ENCODE results near the gene THAP5.

THAP5 gene

GRCh38 chr7:108569381-108570145, at the start of gene THAP5, which contains the start of gene DNAJB9:
TSS of gene THAP5 (minus strand) at chr7:108569706. CDS start at chr7:108569569, 137 bp downstream.
TSS of gene DNAJB9 (plus strand) at chr7:108569874. CDS start at chr7:108571727, 1,853 bp downstream.
- DNase-seq (ENCODE audit: low spot score), result peak; percentile 100

GRCh38 chr7:108618056-108618455, 48.5 kb upstream of the THAP5 start:
- no peak for DNase-seq (ENCODE audit: low spot score)

GRCh38 chr7:108614896-108615295, 45.4 kb upstream of the THAP5 start:
- no peak for DNase-seq (ENCODE audit: low spot score)

- no peak for DNase-seq (ENCODE audit: low spot score)
These were observed 44.5 kb upstream of the THAP5 start for GRCh38 chr7:108613949-108614381.

GRCh38 chr7:108613147-108613948, 43.8 kb upstream of the THAP5 start:
- peak; percentile 49 for DNase-seq (ENCODE audit: low spot score)

- DNase-seq (ENCODE audit: low spot score), result no peak
These were observed 41.8 kb upstream of the THAP5 start for GRCh38 chr7:108611268-108611667.

- no peak for DNase-seq (ENCODE audit: low spot score)
These were observed 40.1 kb upstream of the THAP5 start for GRCh38 chr7:108609643-108610042.

GRCh38 chr7:108605559-108606201, 36.2 kb upstream of the THAP5 start:
- DNase-seq (ENCODE audit: low spot score), result no peak

- DNase-seq (ENCODE audit: low spot score), result no peak
These were observed 35.0 kb upstream of the THAP5 start for GRCh38 chr7:108604307-108605077.

GRCh38 chr7:108603656-108604306, 34.3 kb upstream of the THAP5 start:
- no peak for DNase-seq (ENCODE audit: low spot score)

- DNase-seq (ENCODE audit: low spot score), result no peak
These were observed 30.9 kb upstream of the THAP5 start for GRCh38 chr7:108600399-108600798.

GRCh38 chr7:108598914-108599580, 29.5 kb upstream of the THAP5 start:
- DNase-seq (ENCODE audit: low spot score), result no peak

- no peak for DNase-seq (ENCODE audit: low spot score)
These were observed 28.6 kb upstream of the THAP5 start for GRCh38 chr7:108598153-108598552.

GRCh38 chr7:108596560-108596959, 27.1 kb upstream of the THAP5 start:
- no peak for DNase-seq (ENCODE audit: low spot score)

- DNase-seq (ENCODE audit: low spot score), result peak; percentile 42
These were observed 23.2 kb upstream of the THAP5 start for GRCh38 chr7:108592646-108593201.

- no peak for DNase-seq (ENCODE audit: low spot score)
These were observed 21.1 kb upstream of the THAP5 start for GRCh38 chr7:108590606-108591005.

GRCh38 chr7:108589874-108590273, 20.4 kb upstream of the THAP5 start:
- no peak for DNase-seq (ENCODE audit: low spot score)

GRCh38 chr7:108589199-108589598, 19.7 kb upstream of the THAP5 start:
- no peak for DNase-seq (ENCODE audit: low spot score)

GRCh38 chr7:108586274-108586710, 16.8 kb upstream of the THAP5 start:
- DNase-seq (ENCODE audit: low spot score), result no peak

- DNase-seq (ENCODE audit: low spot score), result no peak
These were observed 16.3 kb upstream of the THAP5 start for GRCh38 chr7:108585843-108586242.
